Mucosa of stomach (tissue), 1 donor: Measurements from ENCODE around the gene FFAR1.

ENCODE experiments used
- H3K27me3 ChIP-seq: one replicate; pipeline ENCODE4 v1.7.0; 2013; ENCODE audit warnings: mild to moderate bottlenecking, low read length; ENCODE audit not compliant: control insufficient read depth, insufficient read depth
- H3K36me3 ChIP-seq: one replicate; pipeline ENCODE4 v1.7.0; 2013; ENCODE audit warnings: low read length; ENCODE audit not compliant: control insufficient read depth, insufficient read depth
- H3K4me1 ChIP-seq: one replicate; pipeline ENCODE4 v1.7.0; 2013; ENCODE audit warnings: mild to moderate bottlenecking, low read length; ENCODE audit not compliant: control insufficient read depth, insufficient read depth
- H3K4me3 ChIP-seq: one replicate; pipeline ENCODE4 v1.7.0; 2013; ENCODE audit warnings: low read length
- H3K9ac ChIP-seq: one replicate; pipeline ENCODE4 v1.7.0; 2013; ENCODE audit warnings: mild to moderate bottlenecking, low read length, moderate library complexity
- H3K9me3 ChIP-seq: one replicate; pipeline ENCODE4 v1.7.0; 2013; ENCODE audit warnings: mild to moderate bottlenecking, low read length, moderate library complexity; ENCODE audit not compliant: control insufficient read depth
- donor health status: Pancreatic carcinoma.

FFAR1 gene

GRCh38 chr19:35307931-35308330 lies 39.8 kb upstream of the FFAR1 start:
- Histone ChIP-seq H3K27me3 (peaks cover 5% of the 10 kb centered on the region), H3K9me3 (no peaks in the 10 kb centered on the region), H3K9ac (no peak overlapping the region), H3K4me3 (no peak overlapping the region), H3K36me3 (no peaks in the 10 kb centered on the region), H3K4me1 (no peaks in the 10 kb centered on the region)

- Histone ChIP-seq H3K27me3 (peaks cover 6% of the 10 kb centered on the region), H3K4me1 (no peaks in the 10 kb centered on the region), H3K4me3 (no peak overlapping the region), H3K36me3 (no peaks in the 10 kb centered on the region), H3K9ac (no peak overlapping the region), H3K9me3 (no peaks in the 10 kb centered on the region)
Observed at GRCh38 chr19:35308910-35309309, 38.8 kb upstream of the FFAR1 start.

- Histone ChIP-seq H3K9ac (no peak overlapping the region), H3K27me3 (peaks cover 4% of the 10 kb centered on the region), H3K4me1 (no peaks in the 10 kb centered on the region), H3K36me3 (no peaks in the 10 kb centered on the region), H3K4me3 (no peak overlapping the region), H3K9me3 (no peaks in the 10 kb centered on the region)
Observed at GRCh38 chr19:35309481-35310279, 38.0 kb upstream of the FFAR1 start.

GRCh38 chr19:35310331-35310730 lies 37.4 kb upstream of the FFAR1 start:
- no peak overlapping the region for H3K4me3 ChIP-seq
- no peak overlapping the region for H3K9ac ChIP-seq
- H3K4me1 ChIP-seq = no peaks in the 10 kb centered on the region
- H3K9me3 ChIP-seq = no peaks in the 10 kb centered on the region
- peaks cover 4% of the 10 kb centered on the region for H3K27me3 ChIP-seq
- H3K36me3 ChIP-seq = no peaks in the 10 kb centered on the region

- Histone ChIP-seq H3K27me3 (peaks cover 4% of the 10 kb centered on the region), H3K9ac (no peak overlapping the region), H3K4me1 (no peaks in the 10 kb centered on the region), H3K36me3 (no peaks in the 10 kb centered on the region), H3K4me3 (no peak overlapping the region), H3K9me3 (no peaks in the 10 kb centered on the region)
Observed at GRCh38 chr19:35310811-35311465, 36.8 kb upstream of the FFAR1 start.

GRCh38 chr19:35311901-35312665 lies 35.6 kb upstream of the FFAR1 start:
- H3K36me3 ChIP-seq = no peaks in the 10 kb centered on the region
- no peak overlapping the region for H3K4me3 ChIP-seq
- H3K9ac ChIP-seq = no peak overlapping the region
- H3K4me1 ChIP-seq = no peaks in the 10 kb centered on the region
- peaks cover 4% of the 10 kb centered on the region for H3K27me3 ChIP-seq
- no peaks in the 10 kb centered on the region for H3K9me3 ChIP-seq

GRCh38 chr19:35313587-35313986 lies 34.1 kb upstream of the FFAR1 start:
- H3K4me1 ChIP-seq = peaks cover under 1% of the 10 kb centered on the region
- no peak overlapping the region for H3K9ac ChIP-seq
- H3K4me3 ChIP-seq = no peak overlapping the region
- no peaks in the 10 kb centered on the region for H3K36me3 ChIP-seq
- peaks cover 4% of the 10 kb centered on the region for H3K27me3 ChIP-seq
- H3K9me3 ChIP-seq = no peaks in the 10 kb centered on the region

GRCh38 chr19:35314031-35314430 lies 33.7 kb upstream of the FFAR1 start:
- H3K4me3 ChIP-seq = no peak overlapping the region
- H3K27me3 ChIP-seq = peaks cover 4% of the 10 kb centered on the region
- peaks cover 5% of the 10 kb centered on the region for H3K4me1 ChIP-seq
- H3K9me3 ChIP-seq = no peaks in the 10 kb centered on the region
- H3K9ac ChIP-seq = no peak overlapping the region
- H3K36me3 ChIP-seq = no peaks in the 10 kb centered on the region

GRCh38 chr19:35314858-35315470 lies 32.7 kb upstream of the FFAR1 start:
- Histone ChIP-seq H3K27me3 (peaks cover 4% of the 10 kb centered on the region), H3K9me3 (no peaks in the 10 kb centered on the region), H3K9ac (no peak overlapping the region), H3K4me3 (no peak overlapping the region), H3K4me1 (peaks cover 7% of the 10 kb centered on the region), H3K36me3 (no peaks in the 10 kb centered on the region)

GRCh38 chr19:35315883-35316282 lies 31.8 kb upstream of the FFAR1 start:
- H3K9me3 ChIP-seq = no peaks in the 10 kb centered on the region
- H3K36me3 ChIP-seq = no peaks in the 10 kb centered on the region
- H3K4me1 ChIP-seq = peaks cover 7% of the 10 kb centered on the region
- H3K4me3 ChIP-seq = no peak overlapping the region
- no peak overlapping the region for H3K9ac ChIP-seq
- peaks cover 4% of the 10 kb centered on the region for H3K27me3 ChIP-seq

- Histone ChIP-seq H3K36me3 (no peaks in the 10 kb centered on the region), H3K27me3 (peaks cover 4% of the 10 kb centered on the region), H3K9ac (no peak overlapping the region), H3K4me1 (peaks cover 7% of the 10 kb centered on the region), H3K9me3 (no peaks in the 10 kb centered on the region), H3K4me3 (no peak overlapping the region)
Observed at GRCh38 chr19:35316560-35316959, 31.1 kb upstream of the FFAR1 start.
